Hepatocyte (in vitro differentiated cells): Measurements from ENCODE around the gene TEX22. TPM values are rescaled to one million over a fixed set of nuclear protein-coding genes. Genes with fewer than 3 reads are reported as not detected.

Experiments
- DNase-seq: peaks from one replicate; pipeline ENCODE4 v3.0.0-alpha.2; 2016; ENCODE audit warnings: low spot score
- H2AFZ ChIP-seq: fragments of 200-600 bp; sonication (generic); 2 replicates; pipeline ENCODE4 v1.6.0; 2016; ENCODE audit warnings: antibody characterized with exemption, mild to moderate bottlenecking
- H3K27ac ChIP-seq: fragments of 200-600 bp; sonication (generic); 2 replicates; pipeline ENCODE4 v1.5.1; 2016; ENCODE audit warnings: mild to moderate bottlenecking
- H3K27me3 ChIP-seq: fragments of 200-600 bp; sonication (generic); 2 replicates; pipeline ENCODE4 v1.6.1; 2016
- H3K36me3 ChIP-seq: fragments of 200-600 bp; sonication (generic); replicated peaks from 2 replicates; pipeline ENCODE4 v1.5.1; 2016; ENCODE audit warnings: low read depth; ENCODE audit not compliant: insufficient read depth
- H3K4me1 ChIP-seq: fragments of 200-600 bp; sonication (generic); 2 replicates; pipeline ENCODE4 v1.5.1; 2016; ENCODE audit warnings: mild to moderate bottlenecking, moderate library complexity; ENCODE audit not compliant: insufficient read depth
- H3K4me2 ChIP-seq: fragments of 200-600 bp; sonication (generic); 2 replicates; pipeline ENCODE4 v1.6.0; 2016
- H3K4me3 ChIP-seq: fragments of 200-600 bp; sonication (generic); 2 replicates; pipeline ENCODE4 v1.5.1; 2016; ENCODE audit warnings: mild to moderate bottlenecking
- H3K79me2 ChIP-seq: fragments of 200-600 bp; sonication (generic); 2 replicates; pipeline ENCODE4 v1.6.0; 2017; ENCODE audit warnings: mild to moderate bottlenecking
- H3K9me2 ChIP-seq: fragments of 200-600 bp; sonication (generic); replicated peaks from 2 replicates; pipeline ENCODE4 v1.6.0; 2017; ENCODE audit warnings: mild to moderate bottlenecking; ENCODE audit not compliant: insufficient read depth
- H3K9me3 ChIP-seq: fragments of 200-600 bp; sonication (generic); 2 replicates; pipeline ENCODE4 v1.5.1; 2016; ENCODE audit warnings: low read depth, mild to moderate bottlenecking
- H4K20me1 ChIP-seq: fragments of 200-600 bp; sonication (generic); 2 replicates; pipeline ENCODE4 v1.6.0; 2016; ENCODE audit warnings: mild to moderate bottlenecking; ENCODE audit not compliant: insufficient read depth, poor library complexity, severe bottlenecking
- CTCF ChIP-seq: fragments of 200-600 bp; sonication (generic); IDR thresholded peaks from 2 replicates; pipeline ENCODE4 v1.5.1; 2016; ENCODE audit warnings: antibody characterized with exemption, mild to moderate bottlenecking; ENCODE audit not compliant: poor library complexity
- EZH2 ChIP-seq: fragments of 200-600 bp; sonication (generic); IDR thresholded peaks from 2 replicates; pipeline ENCODE4 v1.6.1; 2016; ENCODE audit warnings: antibody characterized with exemption, mild to moderate bottlenecking, borderline replicate concordance
- EZH2phosphoT487 ChIP-seq: fragments of 200-600 bp; sonication (generic); IDR thresholded peaks from one replicate; pipeline ENCODE4 v1.6.1; 2018; ENCODE audit warnings: antibody characterized with exemption, mild to moderate bottlenecking, low read depth, moderate library complexity; ENCODE audit not compliant: unreplicated experiment, severe bottlenecking
- WGBS: methylation state at CpG from one replicate; pipeline ENCODE4 v1.1.6; 2016; ENCODE audit warnings: low lambda C conversion rate; ENCODE audit errors: missing lambda C conversion rate; 5-methylcytosine and 5-hydroxymethylcytosine counted together
- polyA plus RNA-seq: library from polyadenylated mRNA; unstranded; fragments of >200 nt; fragmentation: Nextera tagmentation; extraction: Ambion mirVana; gene quantifications from 2 replicates; pipeline ENCODE4 v1.2.1, GENCODE V29; 2016
- total RNA-seq: library from RNA; depleted of rRNA; stranded (reverse); fragments of >200 nt; gene quantifications from 2 replicates; pipeline ENCODE4 v1.2.3, GENCODE V29; 2014

The TEX22 gene
- total and polyA plus RNA-seq, 2 experiments from 2014 or later = 0.76 TPM; not detected in 1

- Histone ChIP-seq H3K36me3 (no peaks in the 10 kb centered on the region), H3K9me3 (no peaks in the 10 kb centered on the region), H4K20me1 (no peaks in the 10 kb centered on the region), H3K9me2 (no peaks in the 10 kb centered on the region), H3K4me2 (no peak overlapping the region), H3K4me3 (no peak overlapping the region), H2AFZ (no peak overlapping the region), H3K27me3 (no peaks in the 10 kb centered on the region), H3K4me1 (no peaks in the 10 kb centered on the region), H3K27ac (no peak overlapping the region), H3K79me2 (no peaks in the 10 kb centered on the region)
- DNase-seq = no peak
- 91% methylated on average over 22 of the region's 22 CpGs for WGBS
- no peak for TF ChIP-seq CTCF
- TF ChIP-seq EZH2 = no peak
- TF ChIP-seq EZH2phosphoT487 = no peak
Observed at GRCh38 chr14:105455766-105456660, 57.7 kb downstream of the TEX22 start.

GRCh38 chr14:105456736-105457617 lies 58.6 kb downstream of the TEX22 start:
- H3K9me3 ChIP-seq = no peaks in the 10 kb centered on the region
- H3K4me3 ChIP-seq = no peak overlapping the region
- no peaks in the 10 kb centered on the region for H3K79me2 ChIP-seq
- H2AFZ ChIP-seq = no peak overlapping the region
- TF ChIP-seq CTCF (no peak), EZH2 (no peak), EZH2phosphoT487 (no peak)
- H3K9me2 ChIP-seq = no peaks in the 10 kb centered on the region
- no peak for DNase-seq
- no peak overlapping the region for H3K4me2 ChIP-seq
- no peak overlapping the region for H3K27ac ChIP-seq
- H3K36me3 ChIP-seq = no peaks in the 10 kb centered on the region
- H3K27me3 ChIP-seq = no peaks in the 10 kb centered on the region
- H4K20me1 ChIP-seq = no peaks in the 10 kb centered on the region
- no peaks in the 10 kb centered on the region for H3K4me1 ChIP-seq
- WGBS = 95% methylated on average over 22 of the region's 22 CpGs

- H3K4me3 ChIP-seq = no peak overlapping the region
- H3K27ac ChIP-seq = no peak overlapping the region
- H3K79me2 ChIP-seq = no peaks in the 10 kb centered on the region
- H2AFZ ChIP-seq = no peak overlapping the region
- no peaks in the 10 kb centered on the region for H3K9me2 ChIP-seq
- H3K9me3 ChIP-seq = no peaks in the 10 kb centered on the region
- H4K20me1 ChIP-seq = no peaks in the 10 kb centered on the region
- TF ChIP-seq CTCF = no peak
- TF ChIP-seq EZH2phosphoT487 = no peak
- no peak for TF ChIP-seq EZH2
- WGBS = 92% methylated on average over 18 of the region's 18 CpGs
- H3K27me3 ChIP-seq = no peaks in the 10 kb centered on the region
- no peaks in the 10 kb centered on the region for H3K36me3 ChIP-seq
- H3K4me1 ChIP-seq = no peaks in the 10 kb centered on the region
- no peak overlapping the region for H3K4me2 ChIP-seq
- DNase-seq = no peak
Observed at GRCh38 chr14:105458010-105458409, 59.7 kb downstream of the TEX22 start.
